GM18858 (cell line): ENCODE results near the gene SCLT1.

ENCODE experiments used
- ATAC-seq: cut with Tn5 transposase; IDR thresholded peaks from one replicate; pipeline ENCODE4 v1.9.1; 2021; ENCODE audit not compliant: unreplicated experiment

Gene SCLT1

GRCh38 chr4:128877934-128878333, 215.4 kb downstream of the SCLT1 start:
- no peak for ATAC-seq

GRCh38 chr4:128876200-128876599, 217.1 kb downstream of the SCLT1 start:
- no peak for ATAC-seq

GRCh38 chr4:128871948-128872347, 221.4 kb downstream of the SCLT1 start:
- no peak for ATAC-seq

- no peak for ATAC-seq
These were observed 223.4 kb downstream of the SCLT1 start for GRCh38 chr4:128869776-128870509.

- no peak for ATAC-seq
These were observed 224.6 kb downstream of the SCLT1 start for GRCh38 chr4:128868758-128869157.

- ATAC-seq = no peak
These were observed 226.6 kb downstream of the SCLT1 start for GRCh38 chr4:128866691-128867090.

GRCh38 chr4:128866269-128866668, 227.1 kb downstream of the SCLT1 start:
- ATAC-seq = no peak

- no peak for ATAC-seq
These were observed 228.2 kb downstream of the SCLT1 start for GRCh38 chr4:128865132-128865531.

- no peak for ATAC-seq
These were observed 229.8 kb downstream of the SCLT1 start for GRCh38 chr4:128863312-128864075.

- peak; percentile 45 for ATAC-seq
These were observed 230.6 kb downstream of the SCLT1 start for GRCh38 chr4:128862608-128863311.

GRCh38 chr4:128861856-128862518, 231.4 kb downstream of the SCLT1 start:
- peak; percentile 13 for ATAC-seq

GRCh38 chr4:128859887-128860677, 233.3 kb downstream of the SCLT1 start:
- no peak for ATAC-seq

GRCh38 chr4:128858879-128859671, 234.3 kb downstream of the SCLT1 start:
- no peak for ATAC-seq

- ATAC-seq = no peak
These were observed 237.1 kb downstream of the SCLT1 start for GRCh38 chr4:128856246-128856645.

- ATAC-seq = no peak
These were observed 237.7 kb downstream of the SCLT1 start for GRCh38 chr4:128855621-128856020.

GRCh38 chr4:128854433-128854832, 238.9 kb downstream of the SCLT1 start:
- peak; percentile 95 for ATAC-seq

- ATAC-seq = no peak
These were observed 239.6 kb downstream of the SCLT1 start for GRCh38 chr4:128853741-128854140.

- no peak for ATAC-seq
These were observed 243.1 kb downstream of the SCLT1 start for GRCh38 chr4:128850252-128850651.

- no peak for ATAC-seq
These were observed 244.9 kb downstream of the SCLT1 start for GRCh38 chr4:128848461-128848860.
